ENCODE data around the gene OR13C2.
"Not testable (repeated sequence)": the region's sequence is repeated elsewhere in the genome, so short reads cannot be mapped to it uniquely, and the experiment has no call there.

Gene OR13C2

GRCh38 chr9:104605527-104605926 is at the start of gene OR13C2:
Gene OR13C2 (minus strand): TSS chr9:104605627. CDS start chr9:104605627, 0 bp downstream.
- in situ Hi-C loops (cut with MboI; ENCODE audit: low sequenced_read_pairs) = not testable (repeated sequence)

DNA sequence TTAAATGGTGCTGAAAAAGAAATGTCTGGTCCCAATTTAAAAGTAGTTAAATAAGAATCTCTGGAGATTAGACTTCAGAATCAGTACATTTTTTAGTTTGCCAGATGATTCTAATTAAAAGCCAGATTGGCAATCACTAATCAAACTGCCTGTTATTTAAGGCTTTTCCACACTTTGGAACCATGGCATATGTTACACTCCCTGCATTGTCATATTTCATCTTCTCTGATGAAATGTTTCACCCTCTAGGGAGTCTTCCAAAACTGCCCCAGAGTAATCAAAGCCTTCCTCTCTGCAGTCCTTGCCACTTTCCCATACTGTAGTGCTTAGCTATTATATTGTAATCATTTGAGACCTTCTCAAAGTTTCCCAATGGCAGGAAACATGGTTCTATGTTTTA is 30.0 kb upstream of the OR13C2 start:
- in situ Hi-C loops (cut with MboI; ENCODE audit: low sequenced_read_pairs) = no loop called here

- in situ Hi-C loops (cut with MboI; ENCODE audit: low sequenced_read_pairs) = no loop called here
Measured at GRCh38 chr9:104633976-104634520, 28.6 kb upstream of the OR13C2 start.

- in situ Hi-C loops (cut with MboI; ENCODE audit: low sequenced_read_pairs) = not testable (repeated sequence)
Measured at GRCh38 chr9:104625964-104626363, 20.5 kb upstream of the OR13C2 start.

DNA sequence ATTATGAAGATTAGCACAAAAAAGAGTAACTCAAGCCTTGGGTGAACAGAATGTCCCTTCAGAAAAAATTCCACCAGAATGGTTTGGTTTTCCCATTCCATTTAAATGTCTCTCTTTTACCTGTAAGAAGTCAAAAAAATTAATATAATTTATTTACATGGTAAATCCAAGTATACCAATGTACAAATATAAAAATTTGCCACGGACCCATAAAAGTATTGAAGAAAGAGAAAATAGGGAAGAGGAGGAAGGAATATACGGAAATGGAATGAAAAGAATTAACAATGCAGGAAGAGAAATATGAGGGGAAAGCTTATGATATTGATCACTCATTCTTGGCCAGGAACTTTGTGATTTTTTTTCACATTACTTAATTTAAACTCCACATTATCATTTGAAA is 12.7 kb upstream of the OR13C2 start, which contains the start of gene OR13C9:
Gene OR13C9, minus strand, starts transcription at position 101 of the 400 bp plus-strand sequence. Its CDS starts 0 bp downstream, at position 101.
- in situ Hi-C loops (cut with MboI; ENCODE audit: low sequenced_read_pairs) = no loop called here

GRCh38 chr9:104617418-104617817 is 12.0 kb upstream of the OR13C2 start:
- in situ Hi-C loops (cut with MboI; ENCODE audit: low sequenced_read_pairs) = no loop called here

GRCh38 chr9:104611213-104611612 is 5.8 kb upstream of the OR13C2 start:
- in situ Hi-C loops (cut with MboI; ENCODE audit: low sequenced_read_pairs) = no loop called here

- in situ Hi-C loops (cut with MboI; ENCODE audit: low sequenced_read_pairs) = no loop called here
Measured at GRCh38 chr9:104608336-104608735, 2.9 kb upstream of the OR13C2 start.

GRCh38 chr9:104606152-104606551 is 725 bp upstream of the OR13C2 start:
- in situ Hi-C loops (cut with MboI; ENCODE audit: low sequenced_read_pairs) = no loop called here

DNA sequence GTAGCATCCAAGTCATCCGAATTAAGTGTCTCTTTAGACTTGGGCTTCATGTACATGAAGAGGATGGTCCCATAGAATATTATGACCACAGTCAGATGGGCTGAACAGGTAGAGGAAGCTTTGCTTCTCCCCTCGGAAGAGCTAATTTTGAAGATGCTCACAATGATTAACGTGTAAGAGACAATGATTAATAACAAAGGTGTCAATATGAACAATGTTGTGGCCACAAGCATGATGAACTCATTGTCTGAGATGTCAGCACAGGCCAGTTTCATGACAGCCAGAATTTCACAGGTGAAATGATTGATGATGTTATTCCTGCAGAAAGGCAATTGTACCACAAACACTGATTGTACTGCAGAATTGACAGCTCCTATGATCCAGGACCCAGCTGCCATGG is 626 bp downstream of the OR13C2 start:
- in situ Hi-C loops (cut with MboI; ENCODE audit: low sequenced_read_pairs) = no loop called here

- in situ Hi-C loops (cut with MboI; ENCODE audit: low sequenced_read_pairs) = not testable (repeated sequence)
Measured at GRCh38 chr9:104599313-104599712, 6.1 kb downstream of the OR13C2 start, which contains the start of gene OR13C5. Gene OR13C5 (minus strand): TSS chr9:104599413. CDS start chr9:104599413, 0 bp downstream.

- in situ Hi-C loops (cut with MboI; ENCODE audit: low sequenced_read_pairs) = not testable (repeated sequence)
Measured at GRCh38 chr9:104598749-104599148, 6.7 kb downstream of the OR13C2 start.

DNA sequence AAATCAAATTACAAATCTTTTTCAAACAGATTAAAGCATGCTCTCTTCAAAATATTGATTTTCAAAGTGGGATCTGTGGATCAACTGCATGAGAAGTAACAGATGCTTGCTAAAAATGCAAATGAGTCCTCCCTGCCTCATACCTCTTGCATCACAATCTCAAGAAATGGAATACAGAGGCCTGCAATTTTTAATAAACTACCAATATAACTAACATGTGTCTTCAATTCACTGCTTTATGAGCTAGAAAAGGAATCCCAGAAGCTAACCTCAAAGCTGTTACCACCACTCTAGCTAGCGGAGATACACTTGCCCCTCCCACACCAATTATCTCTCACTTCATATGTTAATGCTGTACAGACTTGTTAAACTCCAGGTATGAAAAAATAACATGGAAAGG is 15.8 kb downstream of the OR13C2 start:
- in situ Hi-C loops (cut with MboI; ENCODE audit: low sequenced_read_pairs) = no loop called here

- in situ Hi-C loops (cut with MboI; ENCODE audit: low sequenced_read_pairs) = no loop called here
Measured at GRCh38 chr9:104586496-104587180, 18.8 kb downstream of the OR13C2 start.

DNA sequence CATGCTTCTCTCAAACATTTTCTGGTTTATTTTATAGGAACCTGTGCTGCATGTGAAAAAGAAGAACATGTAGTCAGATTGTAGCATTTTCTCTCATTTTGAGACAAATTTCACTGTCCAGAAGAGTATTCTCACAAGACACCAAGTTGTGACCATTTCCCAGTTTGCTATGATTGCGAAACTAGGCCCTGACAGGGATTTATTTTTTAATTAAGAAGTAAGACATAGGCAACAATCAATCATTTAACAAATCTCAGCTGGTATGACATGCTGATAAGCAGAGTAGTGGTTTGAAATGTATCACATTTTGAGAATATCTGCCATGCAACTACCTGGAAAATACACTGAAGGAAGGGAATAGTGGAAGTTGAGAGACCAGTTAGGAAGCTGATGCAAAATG is 24.9 kb downstream of the OR13C2 start:
- in situ Hi-C loops (cut with MboI; ENCODE audit: low sequenced_read_pairs) = no loop called here

- in situ Hi-C loops (cut with MboI; ENCODE audit: low sequenced_read_pairs) = no loop called here
Measured at GRCh38 chr9:104577263-104577662, 28.2 kb downstream of the OR13C2 start.

GRCh38 chr9:104575456-104575855 is 30.0 kb downstream of the OR13C2 start:
- in situ Hi-C loops (cut with MboI; ENCODE audit: low sequenced_read_pairs) = no loop called here

- in situ Hi-C loops (cut with MboI; ENCODE audit: low sequenced_read_pairs) = no loop called here
Measured at GRCh38 chr9:104572612-104573011, 32.8 kb downstream of the OR13C2 start.

DNA sequence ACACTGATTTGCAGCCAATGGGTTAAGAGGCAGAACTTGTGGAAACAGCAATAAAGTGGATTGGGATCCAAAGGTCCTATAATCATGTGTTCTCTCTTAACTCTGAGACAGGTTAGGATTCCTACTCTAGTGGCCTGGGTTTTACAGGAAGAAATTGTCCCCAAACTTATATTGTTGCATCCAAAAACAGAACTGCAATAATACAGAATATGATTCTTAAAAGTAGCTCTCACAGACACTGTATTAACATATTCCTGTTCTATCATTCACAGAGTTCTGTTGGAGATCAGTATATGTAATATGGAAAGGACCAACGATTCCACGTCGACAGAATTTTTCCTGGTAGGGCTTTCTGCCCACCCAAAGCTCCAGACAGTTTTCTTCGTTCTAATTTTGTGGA is 36.6 kb downstream of the OR13C2 start, which contains the start of gene OR13C8:
Gene OR13C8, plus strand, starts transcription at position 301 of the 400 bp plus-strand sequence. Its CDS starts 0 bp downstream, at position 301.
- in situ Hi-C loops (cut with MboI; ENCODE audit: low sequenced_read_pairs) = no loop called here

DNA sequence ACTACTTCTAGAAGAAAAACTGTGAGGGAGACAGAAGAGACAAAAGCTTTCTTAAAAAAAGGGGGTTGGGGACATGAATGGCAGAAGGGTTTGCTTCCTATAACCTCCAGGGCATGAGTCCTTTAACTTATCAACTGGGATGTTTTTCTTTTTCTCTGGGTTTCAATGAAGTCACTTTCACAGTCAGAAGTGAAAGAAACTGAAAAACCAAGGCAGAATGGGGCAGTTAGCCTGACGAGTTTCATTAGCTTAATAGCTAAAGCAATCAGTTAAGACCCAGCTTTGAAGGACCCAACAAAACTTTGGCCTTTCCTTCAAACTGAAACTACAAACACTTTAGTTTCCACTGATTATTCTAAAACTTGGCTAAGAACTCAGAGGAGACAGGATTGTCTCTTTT is 41.1 kb downstream of the OR13C2 start:
- in situ Hi-C loops (cut with MboI; ENCODE audit: low sequenced_read_pairs) = no loop called here

DNA sequence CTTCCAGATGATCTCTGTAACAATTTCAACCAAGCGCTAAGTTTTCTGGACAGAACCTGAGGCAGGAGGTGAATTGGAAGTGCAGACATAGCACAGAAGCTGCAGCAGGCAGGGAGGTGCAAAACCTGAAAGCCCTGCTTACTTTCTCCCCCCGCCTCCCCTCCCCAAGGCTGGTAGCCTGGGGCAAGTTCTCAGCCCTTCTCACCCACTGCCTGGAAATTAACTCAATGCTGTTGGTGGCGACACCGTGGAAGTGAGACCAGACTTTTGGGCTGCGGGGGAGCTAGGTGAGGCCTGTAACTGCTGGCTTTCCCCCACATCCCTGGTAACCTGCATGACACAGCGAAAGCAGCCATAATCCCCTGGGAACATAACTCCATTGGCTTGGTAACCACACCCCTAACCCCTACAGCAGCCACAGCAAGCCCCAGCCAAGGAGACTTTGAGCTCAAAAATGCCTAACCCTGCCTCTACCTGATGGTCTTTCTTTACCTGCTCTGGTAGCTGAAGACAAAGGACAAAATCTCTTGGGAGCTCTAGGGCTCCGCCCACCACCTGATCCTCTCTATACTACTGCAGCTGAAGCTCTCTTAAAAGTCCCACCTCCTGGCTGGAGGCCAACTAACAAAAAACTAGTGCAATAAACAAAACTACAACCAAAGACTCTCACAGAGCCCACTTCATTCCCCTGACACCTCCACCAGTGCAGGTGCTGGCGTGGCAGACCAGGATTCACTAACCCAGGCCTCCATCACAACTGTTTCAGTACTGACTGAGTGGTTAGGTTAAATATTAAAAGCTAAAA is 48.4 kb downstream of the OR13C2 start:
- in situ Hi-C loops (cut with MboI; ENCODE audit: low sequenced_read_pairs) = no loop called here

- in situ Hi-C loops (cut with MboI; ENCODE audit: low sequenced_read_pairs) = no loop called here
Measured at GRCh38 chr9:104555521-104555920, 49.9 kb downstream of the OR13C2 start.
